ENCODE results near the gene NLN. TPM values are rescaled to one million over a fixed set of nuclear protein-coding genes. Genes with fewer than 3 reads are reported as not detected.
"Not testable (repeated sequence)": the region's sequence is repeated elsewhere in the genome, so short reads cannot be mapped to it uniquely, and the experiment has no call there.

NLN gene
- total RNA-seq, 1 donor from 2014 or later = 94.0 TPM

DNA sequence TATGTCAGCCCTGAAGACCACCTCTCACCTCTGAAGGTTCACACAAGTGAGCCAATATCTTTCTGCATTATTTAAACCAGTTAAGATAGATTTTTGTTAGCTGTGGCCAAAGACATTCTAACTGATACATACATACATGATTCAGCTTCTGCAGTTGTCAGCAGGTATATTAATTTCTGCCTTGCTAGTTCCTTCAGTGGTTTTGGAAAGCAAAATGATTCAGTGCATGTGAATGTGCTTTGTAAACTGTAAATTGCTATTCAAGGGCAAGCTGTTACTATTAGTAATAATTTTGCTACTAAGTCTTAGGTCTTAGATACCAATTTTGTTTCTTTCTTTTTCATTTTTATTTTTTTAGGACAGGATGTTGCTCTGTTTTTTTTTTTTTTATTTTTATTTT is 115.1 kb downstream of the NLN start:
- Mint-ChIP-seq H3K27me3 (ENCODE audit: unreplicated experiment) (peaks cover 1% of the 10 kb centered on the region), H3K4me3 (ENCODE audit: unreplicated experiment) (no peak overlapping the region), H3K27ac (ENCODE audit: unreplicated experiment) (no peak overlapping the region), H3K4me1 (ENCODE audit: low read depth, unreplicated experiment) (no peaks in the 10 kb centered on the region), H3K9me3 (ENCODE audit: unreplicated experiment) (peaks cover 2% of the 10 kb centered on the region), H3K36me3 (ENCODE audit: unreplicated experiment) (no peaks in the 10 kb centered on the region)
- DNase-seq = no peak
- TF ChIP-seq CTCF (IDR thresholded peaks at IDR 0.05; ENCODE audit: partially characterized antibody, unreplicated experiment) = no peak

- H3K27me3 Mint-ChIP-seq (ENCODE audit: unreplicated experiment); H3K9me3 Mint-ChIP-seq (ENCODE audit: unreplicated experiment); H3K36me3 Mint-ChIP-seq (ENCODE audit: unreplicated experiment); DNase-seq; H3K4me1 Mint-ChIP-seq (ENCODE audit: low read depth, unreplicated experiment); H3K4me3 Mint-ChIP-seq (ENCODE audit: unreplicated experiment); H3K27ac Mint-ChIP-seq (ENCODE audit: unreplicated experiment): not testable (repeated sequence)
Observed at GRCh38 chr5:65839170-65839569, 117.2 kb downstream of the NLN start.

- Mint-ChIP-seq H3K27ac (ENCODE audit: unreplicated experiment) (no peak overlapping the region), H3K36me3 (ENCODE audit: unreplicated experiment) (peaks cover 3% of the 10 kb centered on the region), H3K4me1 (ENCODE audit: low read depth, unreplicated experiment) (no peaks in the 10 kb centered on the region), H3K4me3 (ENCODE audit: unreplicated experiment) (no peak overlapping the region), H3K27me3 (ENCODE audit: unreplicated experiment) (peaks cover 1% of the 10 kb centered on the region), H3K9me3 (ENCODE audit: unreplicated experiment) (peaks cover 2% of the 10 kb centered on the region)
- TF ChIP-seq CTCF (IDR thresholded peaks at IDR 0.05; ENCODE audit: partially characterized antibody, unreplicated experiment) = no peak
- DNase-seq = no peak
Observed at GRCh38 chr5:65840071-65840470, 118.1 kb downstream of the NLN start.

GRCh38 chr5:65844763-65845162 is 122.8 kb downstream of the NLN start:
- H3K27me3 Mint-ChIP-seq (ENCODE audit: unreplicated experiment); H3K4me3 Mint-ChIP-seq (ENCODE audit: unreplicated experiment); H3K9me3 Mint-ChIP-seq (ENCODE audit: unreplicated experiment); H3K4me1 Mint-ChIP-seq (ENCODE audit: low read depth, unreplicated experiment); H3K36me3 Mint-ChIP-seq (ENCODE audit: unreplicated experiment); DNase-seq; H3K27ac Mint-ChIP-seq (ENCODE audit: unreplicated experiment): not testable (repeated sequence)

DNA sequence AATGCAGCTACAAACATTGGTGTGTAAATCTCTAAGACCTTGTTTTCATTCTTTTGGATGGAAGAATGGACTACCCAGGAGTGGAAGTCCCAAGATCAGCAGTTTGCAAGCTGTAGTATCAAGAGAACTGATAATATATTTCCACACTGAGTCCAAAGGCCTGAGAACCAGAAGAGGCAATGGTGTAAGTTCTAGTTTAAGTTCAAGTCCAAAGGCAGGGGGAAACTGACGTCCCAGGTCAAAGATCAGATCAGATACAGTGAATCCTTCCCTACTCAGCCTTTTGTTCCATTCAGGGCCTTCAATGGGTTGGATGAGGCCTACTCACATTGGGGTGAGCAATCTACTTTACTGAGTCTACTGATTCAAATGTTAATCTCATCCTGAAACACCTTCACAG is 124.1 kb downstream of the NLN start:
- no peak for DNase-seq
- Mint-ChIP-seq H3K27me3 (ENCODE audit: unreplicated experiment) (peaks cover 5% of the 10 kb centered on the region), H3K27ac (ENCODE audit: unreplicated experiment) (no peak overlapping the region), H3K4me3 (ENCODE audit: unreplicated experiment) (no peak overlapping the region), H3K4me1 (ENCODE audit: low read depth, unreplicated experiment) (no peaks in the 10 kb centered on the region), H3K36me3 (ENCODE audit: unreplicated experiment) (peaks cover 3% of the 10 kb centered on the region), H3K9me3 (ENCODE audit: unreplicated experiment) (peaks cover 3% of the 10 kb centered on the region)
- TF ChIP-seq CTCF (IDR thresholded peaks at IDR 0.05; ENCODE audit: partially characterized antibody, unreplicated experiment) = no peak

DNA sequence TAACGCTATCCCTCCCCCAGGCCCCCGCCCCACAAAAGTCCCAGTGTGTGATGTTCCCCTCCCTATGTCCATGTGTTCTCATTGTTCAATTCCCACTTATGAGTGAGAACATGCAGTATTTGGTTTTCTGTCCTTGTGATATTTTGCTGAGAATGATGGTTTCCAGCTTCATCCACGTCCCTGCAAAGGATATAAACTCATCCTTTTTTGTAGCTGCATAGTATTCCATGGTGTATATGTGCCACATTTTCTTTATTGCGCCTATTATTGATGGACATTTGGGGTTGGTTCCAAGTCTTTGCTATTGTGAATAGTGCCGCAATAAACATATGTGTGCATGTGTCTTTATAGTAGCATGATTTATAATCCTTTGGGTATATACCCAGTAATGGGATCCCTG is 125.0 kb downstream of the NLN start:
- not testable (repeated sequence) for H3K9me3 Mint-ChIP-seq (ENCODE audit: unreplicated experiment)

DNA sequence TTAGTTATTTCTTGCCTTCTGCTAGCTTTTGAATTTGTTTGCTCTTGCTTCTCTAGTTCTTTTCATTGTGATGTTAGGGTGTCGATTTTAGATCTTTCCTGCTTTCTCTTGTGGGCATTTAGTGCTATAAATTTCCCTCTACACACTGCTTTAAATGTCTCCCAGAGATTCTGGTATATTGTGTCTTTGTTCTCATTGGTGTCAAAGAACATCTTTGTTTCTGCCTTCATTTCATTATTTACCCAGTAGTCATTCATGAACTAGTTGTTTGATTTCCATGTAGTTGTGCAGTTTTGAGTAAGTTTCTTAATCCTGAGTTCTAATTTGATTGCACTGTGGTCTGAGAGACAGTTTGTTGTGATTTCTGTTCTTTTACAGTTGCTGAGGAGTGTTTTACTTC is 127.9 kb downstream of the NLN start:
- not testable (repeated sequence) for H3K4me3 Mint-ChIP-seq (ENCODE audit: unreplicated experiment); H3K4me1 Mint-ChIP-seq (ENCODE audit: low read depth, unreplicated experiment); DNase-seq; H3K36me3 Mint-ChIP-seq (ENCODE audit: unreplicated experiment); H3K27ac Mint-ChIP-seq (ENCODE audit: unreplicated experiment); H3K9me3 Mint-ChIP-seq (ENCODE audit: unreplicated experiment)
- peaks cover 10% of the 10 kb centered on the region for H3K27me3 Mint-ChIP-seq (ENCODE audit: unreplicated experiment)

More for the DNA sequence above, 125.0 kb downstream of the NLN start:
- not testable (repeated sequence) for H3K4me1 Mint-ChIP-seq (ENCODE audit: low read depth, unreplicated experiment); DNase-seq; H3K36me3 Mint-ChIP-seq (ENCODE audit: unreplicated experiment); H3K27me3 Mint-ChIP-seq (ENCODE audit: unreplicated experiment); H3K27ac Mint-ChIP-seq (ENCODE audit: unreplicated experiment); H3K4me3 Mint-ChIP-seq (ENCODE audit: unreplicated experiment)

All from glutamatergic neuron (in vitro differentiated cells).